RWPE2 (cell line): Measurements from ENCODE around the gene CFAP77.

ENCODE experiments used
- ATAC-seq: fragments of 200-7000 bp; cut with Tn5 transposase; 3 replicates; pipeline ENCODE4 v1.9.1; 2021; ENCODE audit warnings: low read depth
- DNase-seq: peaks from one replicate; pipeline ENCODE4 v3.0.0-alpha.2; 2020; ENCODE audit warnings: low spot score
- H3K27ac ChIP-seq: fragments of 450-650 bp; 2 replicates; pipeline ENCODE4 v1.5.1; 2017; ENCODE audit warnings: mild to moderate bottlenecking; ENCODE audit not compliant: poor library complexity, severe bottlenecking
- H3K27me3 ChIP-seq: fragments of 250-450 bp; sonication (Bioruptor Pico); 2 replicates; pipeline ENCODE4 v1.5.1; 2021; ENCODE audit warnings: mild to moderate bottlenecking, moderate library complexity; ENCODE audit not compliant: insufficient read depth, poor library complexity, severe bottlenecking
- H3K36me3 ChIP-seq: fragments of 250-450 bp; sonication (Bioruptor Pico); 2 replicates; pipeline ENCODE4 v1.5.1; 2020; ENCODE audit warnings: low read depth, mild to moderate bottlenecking, moderate library complexity
- H3K4me1 ChIP-seq: fragments of 250-450 bp; sonication (Bioruptor Pico); 2 replicates; pipeline ENCODE4 v1.5.1; 2021; ENCODE audit warnings: mild to moderate bottlenecking, moderate library complexity; ENCODE audit not compliant: insufficient read depth, poor library complexity, severe bottlenecking
- H3K4me3 ChIP-seq: fragments of 250-450 bp; sonication (Bioruptor Pico); 2 replicates; pipeline ENCODE4 v1.5.1; 2021; ENCODE audit warnings: mild to moderate bottlenecking, moderate library complexity; ENCODE audit not compliant: severe bottlenecking
- H3K9me3 ChIP-seq: fragments of 250-450 bp; sonication (Bioruptor Pico); 2 replicates; pipeline ENCODE4 v1.5.1; 2021; ENCODE audit warnings: mild to moderate bottlenecking, moderate library complexity; ENCODE audit not compliant: severe bottlenecking
- CTCF ChIP-seq: fragments of 450-650 bp; IDR thresholded peaks from one replicate; pipeline ENCODE4 v1.5.1; 2017; ENCODE audit warnings: mild to moderate bottlenecking, moderate library complexity; ENCODE audit not compliant: poor library complexity, severe bottlenecking

Gene CFAP77

GRCh38 chr9:132423503-132423902 lies 13.5 kb downstream of the CFAP77 start:
- TF ChIP-seq CTCF, result no peak
- Histone ChIP-seq H3K27ac (no peak overlapping the region), H3K36me3 (no peaks in the 10 kb centered on the region), H3K27me3 (peaks cover 53% of the 10 kb centered on the region), H3K4me1 (no peaks in the 10 kb centered on the region), H3K9me3 (no peaks in the 10 kb centered on the region), H3K4me3 (no peak overlapping the region)
- ATAC-seq (no peak), DNase-seq (no peak)

- Histone ChIP-seq H3K36me3 (no peaks in the 10 kb centered on the region), H3K27ac (no peak overlapping the region), H3K9me3 (no peaks in the 10 kb centered on the region), H3K27me3 (peaks cover 43% of the 10 kb centered on the region), H3K4me1 (no peaks in the 10 kb centered on the region), H3K4me3 (no peak overlapping the region)
- no peak for ATAC-seq
- no peak for DNase-seq
- no peak for TF ChIP-seq CTCF
Measured at GRCh38 chr9:132424857-132425674, 15.1 kb downstream of the CFAP77 start.

GRCh38 chr9:132425675-132426062 lies 15.7 kb downstream of the CFAP77 start:
- DNase-seq (no peak), ATAC-seq (no peak)
- Histone ChIP-seq H3K36me3 (no peaks in the 10 kb centered on the region), H3K27ac (no peak overlapping the region), H3K4me1 (no peaks in the 10 kb centered on the region), H3K27me3 (peaks cover 49% of the 10 kb centered on the region), H3K9me3 (no peaks in the 10 kb centered on the region), H3K4me3 (no peak overlapping the region)
- TF ChIP-seq CTCF, result no peak

- H3K27ac ChIP-seq, result no peak overlapping the region
- ATAC-seq (no peak), DNase-seq (no peak)
- no peak for TF ChIP-seq CTCF
- no peak overlapping the region for H3K4me3 ChIP-seq
- no peaks in the 10 kb centered on the region for H3K4me1 ChIP-seq
- H3K36me3 ChIP-seq, result no peaks in the 10 kb centered on the region
- H3K9me3 ChIP-seq, result peaks cover 3% of the 10 kb centered on the region
- peaks cover 59% of the 10 kb centered on the region for H3K27me3 ChIP-seq
Measured at GRCh38 chr9:132426639-132427414, 16.8 kb downstream of the CFAP77 start.
